H9 (cell line): ENCODE data around the gene TMEM181. TPM values are rescaled to one million over a fixed set of nuclear protein-coding genes. Genes with fewer than 3 reads are reported as not detected.

ENCODE experiments used
- DNase-seq: peaks from one replicate; pipeline ENCODE4 v3.0.0-alpha.2; 2017
- H2AFZ ChIP-seq: one replicate; pipeline ENCODE4 v1.6.1; 2013; ENCODE audit warnings: mild to moderate bottlenecking, low read length, control low read depth, moderate library complexity
- H2AK5ac ChIP-seq: 2 replicates; pipeline ENCODE4 v1.6.1; 2013; ENCODE audit warnings: low read length, control low read depth, mixed read lengths; ENCODE audit not compliant: insufficient read length
- H2BK120ac ChIP-seq: one replicate; pipeline ENCODE4 v1.6.1; 2013; ENCODE audit warnings: low read depth, mild to moderate bottlenecking, low read length, control low read depth, inconsistent platforms; ENCODE audit not compliant: poor library complexity, severe bottlenecking
- H2BK12ac ChIP-seq: 2 replicates; pipeline ENCODE4 v1.6.1; 2013; ENCODE audit warnings: low read length, control low read depth, mixed read lengths, low read depth; ENCODE audit not compliant: insufficient read length
- H2BK15ac ChIP-seq: 2 replicates; pipeline ENCODE4 v1.6.1; 2013; ENCODE audit warnings: low read depth, low read length, control low read depth
- H2BK20ac ChIP-seq: one replicate; pipeline ENCODE4 v1.6.1; 2013; ENCODE audit warnings: low read depth, mild to moderate bottlenecking, low read length, control low read depth, inconsistent platforms; ENCODE audit not compliant: poor library complexity, severe bottlenecking
- H2BK5ac ChIP-seq: 2 replicates; pipeline ENCODE4 v1.6.1; 2013; ENCODE audit warnings: low read length, control low read depth, mixed read lengths; ENCODE audit not compliant: insufficient read length
- H3K14ac ChIP-seq: 2 replicates; pipeline ENCODE4 v1.6.1; 2013; ENCODE audit warnings: low read length, control low read depth; ENCODE audit not compliant: insufficient read depth
- H3K18ac ChIP-seq: 2 replicates; pipeline ENCODE4 v1.6.1; 2013; ENCODE audit warnings: low read depth, mild to moderate bottlenecking, mixed read lengths, low read length, control low read depth; ENCODE audit not compliant: insufficient read length
- H3K23ac ChIP-seq: 2 replicates; pipeline ENCODE4 v1.6.1; 2013; ENCODE audit warnings: low read length, control low read depth, mixed read lengths, low read depth; ENCODE audit not compliant: insufficient read length
- H3K23me2 ChIP-seq: 2 replicates; pipeline ENCODE4 v1.6.1; 2013; ENCODE audit warnings: low read depth, mild to moderate bottlenecking, mixed read lengths, low read length, control low read depth; ENCODE audit not compliant: insufficient read length, poor library complexity, severe bottlenecking
- H3K27ac ChIP-seq: 2 replicates; pipeline ENCODE4 v1.5.1; 2013; ENCODE audit warnings: low read length, control low read depth, mixed read lengths, low read depth; ENCODE audit not compliant: insufficient read length
- H3K27me3 ChIP-seq: 2 replicates; pipeline ENCODE4 v1.6.1; 2013; ENCODE audit warnings: low read length, control low read depth, inconsistent platforms; ENCODE audit not compliant: insufficient read depth
- H3K4ac ChIP-seq: 2 replicates; pipeline ENCODE4 v1.6.1; 2013; ENCODE audit warnings: low read depth, mild to moderate bottlenecking, control low read depth, inconsistent platforms, low read length, moderate library complexity
- H3K4me1 ChIP-seq: 2 replicates; pipeline ENCODE4 v1.6.1; 2013; ENCODE audit warnings: low read length, control low read depth, inconsistent platforms; ENCODE audit not compliant: insufficient read depth
- H3K4me2 ChIP-seq: 2 replicates; pipeline ENCODE4 v1.6.1; 2013; ENCODE audit warnings: low read length, control low read depth, mixed read lengths; ENCODE audit not compliant: insufficient read length, insufficient read depth
- H3K56ac ChIP-seq: 2 replicates; pipeline ENCODE4 v1.6.1; 2013; ENCODE audit warnings: low read depth, mild to moderate bottlenecking, mixed read lengths, low read length, control low read depth; ENCODE audit not compliant: insufficient read length
- H3K79me1 ChIP-seq: 2 replicates; pipeline ENCODE4 v1.6.1; 2013; ENCODE audit warnings: low read depth, mild to moderate bottlenecking, moderate library complexity, low read length, control low read depth, inconsistent platforms; ENCODE audit not compliant: insufficient read depth, poor library complexity, severe bottlenecking
- H3K79me2 ChIP-seq: 2 replicates; pipeline ENCODE4 v1.6.1; 2013; ENCODE audit warnings: low read length, control low read depth, inconsistent platforms; ENCODE audit not compliant: insufficient read depth
- H3K9ac ChIP-seq: 2 replicates; pipeline ENCODE4 v1.6.1; 2013; ENCODE audit warnings: low read length, control low read depth, mixed read lengths; ENCODE audit not compliant: insufficient read length; ENCODE audit errors: extremely low read depth
- H3K9me3 ChIP-seq: one replicate; pipeline ENCODE4 v1.6.1; 2013; ENCODE audit warnings: low read depth, low read length, inconsistent platforms; ENCODE audit not compliant: control insufficient read depth
- H3T11ph ChIP-seq: one replicate; pipeline ENCODE4 v1.6.1; 2013; ENCODE audit warnings: mild to moderate bottlenecking, low read length, control low read depth, inconsistent platforms
- H4K20me1 ChIP-seq: one replicate; pipeline ENCODE4 v1.6.1; 2013; ENCODE audit not compliant: control insufficient read depth, insufficient read length, insufficient read depth
- H4K5ac ChIP-seq: 2 replicates; pipeline ENCODE4 v1.6.1; 2013; ENCODE audit warnings: low read depth, mild to moderate bottlenecking, mixed read lengths, low read length, control low read depth; ENCODE audit not compliant: insufficient read length
- H4K8ac ChIP-seq: replicated peaks from 2 replicates; pipeline ENCODE4 v1.6.1; 2013; ENCODE audit warnings: low read length, control low read depth, mixed read lengths, low read depth; ENCODE audit not compliant: insufficient read length
- H4K91ac ChIP-seq: 2 replicates; pipeline ENCODE4 v1.6.1; 2013; ENCODE audit warnings: low read depth, mild to moderate bottlenecking, moderate library complexity, mixed read lengths, low read length, control low read depth; ENCODE audit not compliant: insufficient read length
- H3K27ac Mint-ChIP-seq, 3 experiments: 2 replicates in 2 of 3; 3 replicates in 1 of 3; pipeline ENCODE4 v1.8.0; 2020 to 2021; ENCODE audit warnings: mixed read lengths in 3 of 3, mild to moderate bottlenecking in 1 of 3, moderate library complexity in 1 of 3
- H3K27me3 Mint-ChIP-seq: 2 replicates; pipeline ENCODE4 v1.8.0; 2021; ENCODE audit warnings: low read depth, mild to moderate bottlenecking, moderate library complexity, mixed read lengths
- H3K36me3 Mint-ChIP-seq, 3 experiments: 2 replicates in 2 of 3; 3 replicates in 1 of 3; pipeline ENCODE4 v1.8.0; 2020 to 2021; ENCODE audit warnings: low read depth in 3 of 3, mixed read lengths in 3 of 3; ENCODE audit not compliant: insufficient read depth in 1 of 3
- H3K4me1 Mint-ChIP-seq, 2 experiments: 2 replicates each; pipeline ENCODE4 v1.8.0; 2020; ENCODE audit warnings: mixed read lengths in 2 of 2
- H3K4me3 Mint-ChIP-seq, 2 experiments: 2 replicates in 1 of 2; 3 replicates in 1 of 2; pipeline ENCODE4 v1.8.0; 2020 to 2021; ENCODE audit warnings: mild to moderate bottlenecking in 2 of 2, mixed read lengths in 2 of 2, moderate library complexity in 1 of 2
- H3K9me3 Mint-ChIP-seq, 2 experiments: 2 replicates in 1 of 2; 3 replicates in 1 of 2; pipeline ENCODE4 v1.8.0; 2020; ENCODE audit warnings: mild to moderate bottlenecking in 2 of 2, mixed read lengths in 2 of 2, moderate library complexity in 1 of 2
- WGBS: extraction: QIAGEN DNeasy Blood & Tissue Kit; methylation state at CpG from one replicate; pipeline ENCODE4 v1.1.7; 2013; ENCODE audit warnings: missing lambda C conversion rate, low lambda C conversion rate, mixed read lengths; ENCODE audit not compliant: insufficient read length; ENCODE audit errors: extremely low coverage; 5-methylcytosine and 5-hydroxymethylcytosine counted together
- total RNA-seq: library from RNA; stranded (reverse); gene quantifications from 2 replicates; pipeline ENCODE4 v1.2.1, GENCODE V29; 2021
- TF ChIP-seq, protein P1 (sequence below): fragments of 200-600 bp; sonication (generic); conservative IDR thresholded peaks from 3 replicates; pipeline ENCODE4 v1.8.0; 2021; ENCODE audit warnings: antibody characterized with exemption, mild to moderate bottlenecking

TMEM181 gene
- total RNA-seq, 1 experiment from 2014 or later = 24.4 TPM

- peaks cover 5% of the 10 kb centered on the region for H3K23me2 ChIP-seq
- Mint-ChIP-seq H3K4me3 (no peak overlapping the region), H3K27me3 (peaks cover 27% of the 10 kb centered on the region), H3K27ac (no peak overlapping the region), H3K36me3 (no peaks in the 10 kb centered on the region), H3K4me1 (peaks cover 5 to 6% of the 10 kb centered on the region in 2 experiments; a peak in 3 of 4 replicates), H3K9me3 (peaks cover 13% of the 10 kb centered on the region in 2 experiments)
- no peak overlapping the region for H2AFZ ChIP-seq
- DNase-seq = no peak
- H2BK120ac ChIP-seq = no peak overlapping the region
- H3T11ph ChIP-seq = no peak overlapping the region
- no peak overlapping the region for H4K5ac ChIP-seq
- no peak overlapping the region for H3K56ac ChIP-seq
- no peak overlapping the region for H3K4ac ChIP-seq
- H3K27ac ChIP-seq = no peak overlapping the region
- H3K4me1 ChIP-seq = no peaks in the 10 kb centered on the region
- no peak overlapping the region for H2BK12ac ChIP-seq
- no peak overlapping the region for H2AK5ac ChIP-seq
- no peak overlapping the region for H2BK5ac ChIP-seq
- no peak overlapping the region for H2BK15ac ChIP-seq
- H3K27me3 ChIP-seq = no peaks in the 10 kb centered on the region
- H3K79me2 ChIP-seq = no peaks in the 10 kb centered on the region
- H3K14ac ChIP-seq = no peak overlapping the region
- no peaks in the 10 kb centered on the region for H3K79me1 ChIP-seq
- no peak overlapping the region for H4K91ac ChIP-seq
- H3K23ac ChIP-seq = no peak overlapping the region
- no peaks in the 10 kb centered on the region for H3K9me3 ChIP-seq
- no peak overlapping the region for H3K9ac ChIP-seq
- H4K8ac ChIP-seq = no peak overlapping the region
- TF ChIP-seq, protein P1, sequence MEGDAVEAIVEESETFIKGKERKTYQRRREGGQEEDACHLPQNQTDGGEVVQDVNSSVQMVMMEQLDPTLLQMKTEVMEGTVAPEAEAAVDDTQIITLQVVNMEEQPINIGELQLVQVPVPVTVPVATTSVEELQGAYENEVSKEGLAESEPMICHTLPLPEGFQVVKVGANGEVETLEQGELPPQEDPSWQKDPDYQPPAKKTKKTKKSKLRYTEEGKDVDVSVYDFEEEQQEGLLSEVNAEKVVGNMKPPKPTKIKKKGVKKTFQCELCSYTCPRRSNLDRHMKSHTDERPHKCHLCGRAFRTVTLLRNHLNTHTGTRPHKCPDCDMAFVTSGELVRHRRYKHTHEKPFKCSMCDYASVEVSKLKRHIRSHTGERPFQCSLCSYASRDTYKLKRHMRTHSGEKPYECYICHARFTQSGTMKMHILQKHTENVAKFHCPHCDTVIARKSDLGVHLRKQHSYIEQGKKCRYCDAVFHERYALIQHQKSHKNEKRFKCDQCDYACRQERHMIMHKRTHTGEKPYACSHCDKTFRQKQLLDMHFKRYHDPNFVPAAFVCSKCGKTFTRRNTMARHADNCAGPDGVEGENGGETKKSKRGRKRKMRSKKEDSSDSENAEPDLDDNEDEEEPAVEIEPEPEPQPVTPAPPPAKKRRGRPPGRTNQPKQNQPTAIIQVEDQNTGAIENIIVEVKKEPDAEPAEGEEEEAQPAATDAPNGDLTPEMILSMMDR = no peak
- H2BK20ac ChIP-seq = no peak overlapping the region
- WGBS = no CpG with 5 or more reads among the region's 4 CpGs
- H4K20me1 ChIP-seq = no peaks in the 10 kb centered on the region
- no peak overlapping the region for H3K18ac ChIP-seq
- H3K4me2 ChIP-seq = no peak overlapping the region
Measured at GRCh38 chr6:158531566-158531965, 28.3 kb upstream of the TMEM181 start.
